ENCODE results near the gene SEMA5B.

- TF ChIP-seq, protein P1, sequence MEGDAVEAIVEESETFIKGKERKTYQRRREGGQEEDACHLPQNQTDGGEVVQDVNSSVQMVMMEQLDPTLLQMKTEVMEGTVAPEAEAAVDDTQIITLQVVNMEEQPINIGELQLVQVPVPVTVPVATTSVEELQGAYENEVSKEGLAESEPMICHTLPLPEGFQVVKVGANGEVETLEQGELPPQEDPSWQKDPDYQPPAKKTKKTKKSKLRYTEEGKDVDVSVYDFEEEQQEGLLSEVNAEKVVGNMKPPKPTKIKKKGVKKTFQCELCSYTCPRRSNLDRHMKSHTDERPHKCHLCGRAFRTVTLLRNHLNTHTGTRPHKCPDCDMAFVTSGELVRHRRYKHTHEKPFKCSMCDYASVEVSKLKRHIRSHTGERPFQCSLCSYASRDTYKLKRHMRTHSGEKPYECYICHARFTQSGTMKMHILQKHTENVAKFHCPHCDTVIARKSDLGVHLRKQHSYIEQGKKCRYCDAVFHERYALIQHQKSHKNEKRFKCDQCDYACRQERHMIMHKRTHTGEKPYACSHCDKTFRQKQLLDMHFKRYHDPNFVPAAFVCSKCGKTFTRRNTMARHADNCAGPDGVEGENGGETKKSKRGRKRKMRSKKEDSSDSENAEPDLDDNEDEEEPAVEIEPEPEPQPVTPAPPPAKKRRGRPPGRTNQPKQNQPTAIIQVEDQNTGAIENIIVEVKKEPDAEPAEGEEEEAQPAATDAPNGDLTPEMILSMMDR (IDR thresholded peaks at IDR 0.05), result no peak
- no peak for TF ChIP-seq POLR2A (IDR thresholded peaks at IDR 0.05)
Observed at GRCh38 chr3:122967765-122968164, 59.8 kb downstream of the SEMA5B start.
